ENCODE measurements around the gene KANSL1L. TPM values are rescaled to one million over a fixed set of nuclear protein-coding genes. Genes with fewer than 3 reads are reported as not detected.

KANSL1L gene
- polyA plus RNA-seq, 1 donor from 2014 or later, result 0.90 TPM

GRCh38 chr2:210009126-210009525 is 162.1 kb downstream of the KANSL1L start:
- peaks cover 25 to 38% (median 26%) of the 10 kb centered on the region in 3 donors for H3K4me1 Mint-ChIP-seq
- no peaks in the 10 kb centered on the region for H3K27me3 Mint-ChIP-seq
- no peak overlapping the region for H3K27ac Mint-ChIP-seq
- H3K4me3 Mint-ChIP-seq, result peak overlapping the region in 1 of 4 donors; percentile 4
- no peaks in the 10 kb centered on the region for H3K36me3 Mint-ChIP-seq
- H3K9me3 Mint-ChIP-seq, result no peaks in the 10 kb centered on the region

GRCh38 chr2:210007895-210008294 is 163.3 kb downstream of the KANSL1L start:
- no peaks in the 10 kb centered on the region for H3K27me3 Mint-ChIP-seq
- no peak overlapping the region for H3K27ac Mint-ChIP-seq
- peaks cover 33 to 45% (median 33%) of the 10 kb centered on the region in 3 donors for H3K4me1 Mint-ChIP-seq
- no peaks in the 10 kb centered on the region for H3K36me3 Mint-ChIP-seq
- H3K4me3 Mint-ChIP-seq, result peak overlapping the region in 2 of 4 donors; percentile 27 to 45
- H3K9me3 Mint-ChIP-seq, result no peaks in the 10 kb centered on the region

GRCh38 chr2:210004881-210005280 is 166.3 kb downstream of the KANSL1L start:
- no peaks in the 10 kb centered on the region for H3K36me3 Mint-ChIP-seq
- peak overlapping the region; percentile 30 to 99 (median 60) for H3K4me3 Mint-ChIP-seq
- H3K4me1 Mint-ChIP-seq, result peaks cover 28 to 45% (median 42%) of the 10 kb centered on the region in 3 donors
- H3K27me3 Mint-ChIP-seq, result no peaks in the 10 kb centered on the region
- no peaks in the 10 kb centered on the region for H3K9me3 Mint-ChIP-seq
- no peak overlapping the region for H3K27ac Mint-ChIP-seq

GRCh38 chr2:210003359-210003758 is 167.8 kb downstream of the KANSL1L start:
- peaks cover 2% of the 10 kb centered on the region for H3K27me3 Mint-ChIP-seq
- H3K4me1 Mint-ChIP-seq, result peaks cover 21 to 42% (median 41%) of the 10 kb centered on the region in 3 donors
- H3K9me3 Mint-ChIP-seq, result no peaks in the 10 kb centered on the region
- peak overlapping the region; percentile 27 to 97 (median 83) for H3K27ac Mint-ChIP-seq
- no peaks in the 10 kb centered on the region for H3K36me3 Mint-ChIP-seq
- H3K4me3 Mint-ChIP-seq, result peak overlapping the region; percentile 91 to 99 (median 96)

GRCh38 chr2:210002158-210003157 is 168.8 kb downstream of the KANSL1L start, which contains the start of gene RPE:
RPE (plus strand) TSS chr2:210002638; CDS start chr2:210002662, 24 bp downstream.
- peaks cover 2% of the 10 kb centered on the region for H3K27me3 Mint-ChIP-seq
- no peaks in the 10 kb centered on the region for H3K36me3 Mint-ChIP-seq
- H3K27ac Mint-ChIP-seq, result peak within 1 kb of the TSS; percentile 83 to 97 (median 89)
- H3K4me3 Mint-ChIP-seq, result peak within 1 kb of the TSS; percentile 91 to 99 (median 96)
- H3K4me1 Mint-ChIP-seq, result peaks cover 17 to 39% (median 35%) of the 10 kb centered on the region in 3 donors
- no peaks in the 10 kb centered on the region for H3K9me3 Mint-ChIP-seq

- Mint-ChIP-seq H3K27me3 (peaks cover 2% of the 10 kb centered on the region), H3K27ac (peak overlapping the region in 1 of 3 donors; percentile 19), H3K9me3 (no peaks in the 10 kb centered on the region), H3K4me3 (peak overlapping the region in 2 of 4 donors; percentile 23 to 99), H3K36me3 (no peaks in the 10 kb centered on the region), H3K4me1 (peaks cover 12 to 30% (median 26%) of the 10 kb centered on the region in 3 donors)
These were observed 170.5 kb downstream of the KANSL1L start for GRCh38 chr2:210000464-210001324.

- H3K27me3 Mint-ChIP-seq, result peaks cover 4% of the 10 kb centered on the region
- H3K36me3 Mint-ChIP-seq, result no peaks in the 10 kb centered on the region
- no peak overlapping the region for H3K27ac Mint-ChIP-seq
- peaks cover 5 to 18% (median 10%) of the 10 kb centered on the region in 3 donors for H3K4me1 Mint-ChIP-seq
- no peaks in the 10 kb centered on the region for H3K9me3 Mint-ChIP-seq
- H3K4me3 Mint-ChIP-seq, result peak overlapping the region in 1 of 4 donors; percentile 55
These were observed 172.6 kb downstream of the KANSL1L start for GRCh38 chr2:209998596-209998995.

- H3K4me3 Mint-ChIP-seq, result no peak overlapping the region
- H3K9me3 Mint-ChIP-seq, result no peaks in the 10 kb centered on the region
- H3K27me3 Mint-ChIP-seq, result peaks cover 8% of the 10 kb centered on the region
- H3K4me1 Mint-ChIP-seq, result no peaks in the 10 kb centered on the region
- no peaks in the 10 kb centered on the region for H3K36me3 Mint-ChIP-seq
- no peak overlapping the region for H3K27ac Mint-ChIP-seq
These were observed 177.2 kb downstream of the KANSL1L start for GRCh38 chr2:209993968-209994367.

- peaks cover 0 to 3% (median 0%) of the 10 kb centered on the region in 3 donors for H3K4me1 Mint-ChIP-seq
- no peaks in the 10 kb centered on the region for H3K36me3 Mint-ChIP-seq
- H3K9me3 Mint-ChIP-seq, result no peaks in the 10 kb centered on the region
- H3K27me3 Mint-ChIP-seq, result peaks cover 8% of the 10 kb centered on the region
- H3K4me3 Mint-ChIP-seq, result no peak overlapping the region
- H3K27ac Mint-ChIP-seq, result no peak overlapping the region
These were observed 180.4 kb downstream of the KANSL1L start for GRCh38 chr2:209990838-209991237.

- Mint-ChIP-seq H3K4me1 (peaks cover 0 to 5% (median 0%) of the 10 kb centered on the region in 3 donors), H3K27ac (no peak overlapping the region), H3K36me3 (no peaks in the 10 kb centered on the region), H3K4me3 (no peak overlapping the region), H3K9me3 (no peaks in the 10 kb centered on the region), H3K27me3 (peaks cover 5% of the 10 kb centered on the region)
These were observed 183.2 kb downstream of the KANSL1L start for GRCh38 chr2:209988010-209988409.

GRCh38 chr2:209986415-209986814 is 184.8 kb downstream of the KANSL1L start:
- H3K27me3 Mint-ChIP-seq, result peaks cover 7% of the 10 kb centered on the region
- no peak overlapping the region for H3K4me3 Mint-ChIP-seq
- H3K4me1 Mint-ChIP-seq, result peaks cover 0 to 5% (median 0%) of the 10 kb centered on the region in 3 donors
- no peaks in the 10 kb centered on the region for H3K36me3 Mint-ChIP-seq
- no peak overlapping the region for H3K27ac Mint-ChIP-seq
- H3K9me3 Mint-ChIP-seq, result no peaks in the 10 kb centered on the region

GRCh38 chr2:209985874-209986273 is 185.3 kb downstream of the KANSL1L start:
- Mint-ChIP-seq H3K27ac (no peak overlapping the region), H3K4me3 (no peak overlapping the region), H3K9me3 (no peaks in the 10 kb centered on the region), H3K36me3 (no peaks in the 10 kb centered on the region), H3K4me1 (peaks cover 0 to 5% (median 0%) of the 10 kb centered on the region in 3 donors), H3K27me3 (peaks cover 5% of the 10 kb centered on the region)

GRCh38 chr2:209984291-209984690 is 186.9 kb downstream of the KANSL1L start:
- Mint-ChIP-seq H3K4me1 (peaks cover 0 to 5% (median 0%) of the 10 kb centered on the region in 3 donors), H3K9me3 (no peaks in the 10 kb centered on the region), H3K27me3 (peaks cover 4% of the 10 kb centered on the region), H3K36me3 (peaks cover 2% of the 10 kb centered on the region), H3K27ac (no peak overlapping the region), H3K4me3 (no peak overlapping the region)

- peaks cover 2% of the 10 kb centered on the region for H3K36me3 Mint-ChIP-seq
- no peaks in the 10 kb centered on the region for H3K4me1 Mint-ChIP-seq
- H3K27ac Mint-ChIP-seq, result no peak overlapping the region
- H3K9me3 Mint-ChIP-seq, result no peaks in the 10 kb centered on the region
- H3K4me3 Mint-ChIP-seq, result no peak overlapping the region
- peaks cover 8% of the 10 kb centered on the region for H3K27me3 Mint-ChIP-seq
These were observed 193.6 kb downstream of the KANSL1L start for GRCh38 chr2:209977386-209978239.

Data from IgD-negative memory B cell (primary cell).